Motor neuron (in vitro differentiated cells): ENCODE data around the gene SCYL1. TPM values are rescaled to one million over a fixed set of nuclear protein-coding genes. Genes with fewer than 3 reads are reported as not detected.
"Not testable (repeated sequence)": the region's sequence is repeated elsewhere in the genome, so short reads cannot be mapped to it uniquely, and the experiment has no call there.

ENCODE experiments used
- ATAC-seq, 8 experiments: fragments of 200-7000 bp; cut with Tn5 transposase; replicated peaks in 6 of 8; 2 replicates each; pipeline ENCODE4 v1.8.0; 2021; ENCODE audit warnings: mild to moderate bottlenecking in 8 of 8, moderate library complexity in 8 of 8
- H3K27ac ChIP-seq, 2 donors: fragments of 250-450 bp; sonication (Bioruptor Pico); 2 replicates each; pipeline ENCODE4 v1.9.0; 2021; ENCODE audit warnings: antibody characterized with exemption in 2 of 2, mild to moderate bottlenecking in 2 of 2, moderate library complexity in 1 of 2
- H3K4me1 ChIP-seq, 2 donors: fragments of 250-450 bp; sonication (Bioruptor Pico); replicated peaks in 1 of 2; 2 replicates each; pipeline ENCODE4 v1.6.1; 2021; ENCODE audit warnings: antibody characterized with exemption in 2 of 2, mild to moderate bottlenecking in 2 of 2, moderate library complexity in 1 of 2
- H3K4me3 ChIP-seq, 5 donors: fragments of 250-450 bp; sonication (Bioruptor Pico); 2 replicates each; pipeline ENCODE4 v1.9.0; 2021; ENCODE audit warnings: antibody characterized with exemption in 5 of 5, mild to moderate bottlenecking in 5 of 5, moderate library complexity in 4 of 5
- WGBS, 10 experiments: fragments of 450-650 bp; shearing (Covaris generic); methylation state at CpG; one replicate each; pipeline ENCODE4 v1.0.0; 2022; 5-methylcytosine and 5-hydroxymethylcytosine counted together
- in situ Hi-C, 9 experiments: fragments of 400-800 bp; cut with MboI; loops; one replicate each; pipeline ENCODE4 v1.15.0; 2021; ENCODE audit warnings: low sequenced_read_pairs in 9 of 9, low pct_unique_long_range_greater_than_20kb in 2 of 9; ENCODE audit not compliant: unreplicated experiment in 9 of 9
- total RNA-seq, 8 experiments: library from RNA; unstranded; fragments of 300-600 nt; gene quantifications; 2 replicates each; pipeline versions ENCODE4 v1.2.3 to v1.2.4, GENCODE V29; 2022

SCYL1 gene
- total RNA-seq, 8 experiments from 2014 or later = 39.2 to 119 (median 57.7) TPM

- H3K4me3 ChIP-seq, in situ Hi-C loops, H3K27ac ChIP-seq, ATAC-seq: not testable (repeated sequence)
- peaks cover 15 to 24% of the 10 kb centered on the region in 2 donors for H3K4me1 ChIP-seq
- WGBS, 10 experiments = 60 to 100% (median 89%) methylated on average over 1 to 5 of the region's 12 CpGs; no CpG with 5 or more reads in 4 of the 10 experiments
These were observed 40.1 kb downstream of the SCYL1 start for GRCh38 chr11:65564879-65565559.

- ATAC-seq = no peak
- Histone ChIP-seq H3K4me1 (peaks cover 14 to 16% of the 10 kb centered on the region in 2 donors), H3K27ac (no peak overlapping the region), H3K4me3 (no peak overlapping the region)
- WGBS, 10 experiments = 63 to 100% (median 79%) methylated on average over 1 to 7 of the region's 7 CpGs
- in situ Hi-C loops = no loop called here
These were observed 41.0 kb downstream of the SCYL1 start for GRCh38 chr11:65565624-65566453.

- in situ Hi-C loops = no loop called here
- Histone ChIP-seq H3K4me1 (peaks cover 21 to 25% of the 10 kb centered on the region in 2 donors), H3K27ac (peak overlapping the region; percentile 90 to 95), H3K4me3 (peak overlapping the region; percentile 53 to 95 (median 88))
- ATAC-seq = peak in 7 of 8 experiments; percentile 0 to 8 (median 3)
- WGBS, 10 experiments = 0 to 40% (median 16%) methylated on average over 1 to 11 of the region's 28 CpGs; no CpG with 5 or more reads in 2 of the 10 experiments
These were observed 44.5 kb downstream of the SCYL1 start for GRCh38 chr11:65569164-65569972.

GRCh38 chr11:65569973-65570918, 45.4 kb downstream of the SCYL1 start, which contains the start of gene ZNRD2:
Gene ZNRD2 (plus strand): TSS chr11:65570477. CDS start chr11:65570492, 15 bp downstream.
- WGBS, 10 experiments = 0 to 5% (median 0%) methylated on average over 1 to 15 of the region's 89 CpGs; no CpG with 5 or more reads in 5 of the 10 experiments
- ATAC-seq = peak; percentile 60 to 88 (median 82)
- H3K27ac ChIP-seq = peak within 1 kb of the TSS; percentile 90 to 95
- in situ Hi-C loops = no loop called here
- H3K4me1 ChIP-seq = peaks cover 21 to 26% of the 10 kb centered on the region in 2 donors
- H3K4me3 ChIP-seq = peak within 1 kb of the TSS; percentile 53 to 95 (median 88)

GRCh38 chr11:65571420-65571819, 46.5 kb downstream of the SCYL1 start:
- WGBS, 10 experiments = 64 to 100% methylated on average over 1 to 4 of the region's 9 CpGs; no CpG with 5 or more reads in 8 of the 10 experiments
- in situ Hi-C loops = no loop called here

GRCh38 chr11:65571940-65572339, 47.1 kb downstream of the SCYL1 start:
- Histone ChIP-seq H3K4me3 (peak overlapping the region; percentile 53 to 95 (median 88)), H3K27ac (peak overlapping the region; percentile 85 to 95), H3K4me1 (peaks cover 21 to 29% of the 10 kb centered on the region in 2 donors)
- WGBS, 10 experiments = 12% methylated on average over 3 of the region's 11 CpGs; no CpG with 5 or more reads in 9 of the 10 experiments
- ATAC-seq = peak in 1 of 8 experiments; percentile 1
- in situ Hi-C loops = no loop called here

More at GRCh38 chr11:65571420-65571819, 46.5 kb downstream of the SCYL1 start:
- no peak for ATAC-seq
- peak overlapping the region; percentile 53 to 95 (median 88) for H3K4me3 ChIP-seq
- H3K27ac ChIP-seq = peak overlapping the region in 1 of 2 donors; percentile 95
- H3K4me1 ChIP-seq = peaks cover 21 to 29% of the 10 kb centered on the region in 2 donors

- Histone ChIP-seq H3K27ac (peak within 1 kb of the TSS; percentile 85 to 95), H3K4me3 (peak within 1 kb of the TSS; percentile 53 to 95 (median 88)), H3K4me1 (peaks cover 21 to 29% of the 10 kb centered on the region in 2 donors)
- peak; percentile 6 to 33 (median 26) for ATAC-seq
- in situ Hi-C loops = no loop called here
- WGBS, 10 experiments = 0% methylated on average over 5 of the region's 86 CpGs; no CpG with 5 or more reads in 9 of the 10 experiments
These were observed 47.6 kb downstream of the SCYL1 start, which contains the start of gene FAM89B for GRCh38 chr11:65572356-65573051. Gene FAM89B (plus strand): TSS chr11:65572538. CDS start chr11:65572670, 132 bp downstream.

GRCh38 chr11:65573391-65574079, 48.7 kb downstream of the SCYL1 start:
- Histone ChIP-seq H3K4me3 (peak overlapping the region; percentile 53 to 95 (median 88)), H3K4me1 (peaks cover 20 to 27% of the 10 kb centered on the region in 2 donors), H3K27ac (no peak overlapping the region)
- WGBS, 10 experiments = 5 to 58% methylated on average over 4 to 6 of the region's 22 CpGs; no CpG with 5 or more reads in 8 of the 10 experiments
- in situ Hi-C loops = no loop called here
- no peak for ATAC-seq

- in situ Hi-C loops = no loop called here
- Histone ChIP-seq H3K27ac (no peak overlapping the region), H3K4me3 (peak overlapping the region; percentile 6 to 95 (median 11)), H3K4me1 (peaks cover 14 to 22% of the 10 kb centered on the region in 2 donors)
- 0 to 3% methylated on average over 9 to 11 of the region's 67 CpGs; no CpG with 5 or more reads in 8 of the 10 experiments for WGBS, 10 experiments
- ATAC-seq = peak; percentile 0 to 38 (median 15)
These were observed 49.4 kb downstream of the SCYL1 start for GRCh38 chr11:65574109-65574810.
